MM.1S (cell line): ENCODE data around the gene CCDC172.

ENCODE experiments used
- CTCF ChIP-seq: fragments of 300-600 bp; sonication (generic); IDR thresholded peaks from 2 replicates; pipeline ENCODE4 v1.5.1; 2016; ENCODE audit warnings: antibody characterized with exemption, low read length, mixed read lengths
- EZH2 ChIP-seq: fragments of 300-600 bp; sonication (generic); optimal IDR thresholded peaks from 2 replicates; pipeline ENCODE3; 2017; ENCODE audit warnings: low read depth, mild to moderate bottlenecking, antibody characterized with exemption, low read length, mixed read lengths

GRCh38 chr10:116278846-116279245 is 45.4 kb upstream of the CCDC172 start:
- TF ChIP-seq EZH2 (no peak), CTCF (no peak)
